ACC112 (cell line): ENCODE data around the gene NPFF.
A peak's percentile ranks its signal among the peaks of the same experiment; 100 is the strongest.

Experiments used
- H2AFZ ChIP-seq: fragments of 200-600 bp; sonication (generic); one replicate; pipeline ENCODE4 v1.6.0; 2017; ENCODE audit warnings: antibody characterized with exemption, low read length; ENCODE audit not compliant: unreplicated experiment
- H3K27ac ChIP-seq: fragments of 200-600 bp; sonication (generic); 2 replicates; pipeline ENCODE4 v1.5.1; 2014; ENCODE audit warnings: low read depth, mild to moderate bottlenecking, antibody characterized with exemption, low read length, moderate library complexity
- H3K27me3 ChIP-seq: fragments of 200-600 bp; sonication (generic); 2 replicates; pipeline ENCODE4 v1.6.1; 2014; ENCODE audit warnings: mild to moderate bottlenecking, antibody characterized with exemption, low read length, moderate library complexity, mixed read lengths; ENCODE audit not compliant: insufficient read depth
- H3K36me3 ChIP-seq: fragments of 200-600 bp; sonication (generic); 2 replicates; pipeline ENCODE4 v1.6.1; 2016; ENCODE audit warnings: mild to moderate bottlenecking, antibody characterized with exemption, low read length, moderate library complexity, mixed read lengths; ENCODE audit not compliant: insufficient read depth
- H3K4me1 ChIP-seq: fragments of 200-600 bp; sonication (generic); one replicate; pipeline ENCODE4 v1.6.1; 2016; ENCODE audit warnings: low read length, mixed read lengths; ENCODE audit not compliant: insufficient read depth, unreplicated experiment, control insufficient read depth
- H3K4me3 ChIP-seq: fragments of 200-600 bp; sonication (generic); 2 replicates; pipeline ENCODE4 v1.5.1; 2014; ENCODE audit warnings: mild to moderate bottlenecking, low read depth, low read length
- H3K79me2 ChIP-seq: fragments of 200-600 bp; sonication (generic); one replicate; pipeline ENCODE4 v1.6.0; 2016; ENCODE audit warnings: low read length; ENCODE audit not compliant: control insufficient read depth, unreplicated experiment, insufficient read depth

The NPFF gene

DNA sequence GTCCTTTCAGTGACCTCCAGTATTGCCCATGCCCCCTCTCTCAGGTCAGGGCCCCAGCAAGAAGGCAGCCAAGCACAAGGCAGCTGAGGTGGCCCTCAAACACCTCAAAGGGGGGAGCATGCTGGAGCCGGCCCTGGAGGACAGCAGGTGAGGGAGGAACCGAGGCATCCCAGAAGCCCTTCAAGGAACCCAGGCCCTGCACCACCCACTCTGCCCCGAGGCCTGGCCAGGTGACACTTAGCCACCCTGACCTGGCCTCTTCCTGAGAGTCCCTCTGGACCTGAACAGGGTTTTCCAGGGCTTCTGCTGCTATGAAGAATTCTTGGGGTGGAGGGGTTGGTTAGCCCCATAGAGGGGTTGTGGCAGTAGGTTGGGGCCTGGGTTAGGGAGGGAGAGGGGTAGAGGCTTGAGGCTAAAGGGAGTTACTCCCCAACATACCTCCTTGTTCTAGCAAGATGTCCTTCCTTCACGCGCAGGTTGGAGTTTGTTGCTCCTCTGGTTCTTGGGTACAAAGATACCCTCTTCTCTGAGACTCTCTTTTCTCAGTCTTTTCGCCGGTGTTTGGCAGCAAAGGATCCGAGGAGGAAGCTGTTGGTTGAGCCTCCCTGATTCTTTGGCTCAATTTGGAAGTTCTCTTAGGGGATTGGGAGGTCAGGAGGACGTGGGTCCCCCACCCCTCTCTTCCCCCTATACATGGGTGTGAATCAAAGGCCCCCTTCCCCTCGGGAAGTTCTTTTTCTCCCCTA lies 4.1 kb downstream of the NPFF start:
- H3K4me3 ChIP-seq: peak overlapping the region; percentile 80
- H3K79me2 ChIP-seq: peaks cover 23% of the 10 kb centered on the region
- no peaks in the 10 kb centered on the region for H3K27me3 ChIP-seq
- peak overlapping the region; percentile 67 for H3K27ac ChIP-seq
- H2AFZ ChIP-seq: no peak overlapping the region
- H3K36me3 ChIP-seq: peaks cover 5% of the 10 kb centered on the region; the same call in 1 of the 2 replicates
- peaks cover 45% of the 10 kb centered on the region for H3K4me1 ChIP-seq

DNA sequence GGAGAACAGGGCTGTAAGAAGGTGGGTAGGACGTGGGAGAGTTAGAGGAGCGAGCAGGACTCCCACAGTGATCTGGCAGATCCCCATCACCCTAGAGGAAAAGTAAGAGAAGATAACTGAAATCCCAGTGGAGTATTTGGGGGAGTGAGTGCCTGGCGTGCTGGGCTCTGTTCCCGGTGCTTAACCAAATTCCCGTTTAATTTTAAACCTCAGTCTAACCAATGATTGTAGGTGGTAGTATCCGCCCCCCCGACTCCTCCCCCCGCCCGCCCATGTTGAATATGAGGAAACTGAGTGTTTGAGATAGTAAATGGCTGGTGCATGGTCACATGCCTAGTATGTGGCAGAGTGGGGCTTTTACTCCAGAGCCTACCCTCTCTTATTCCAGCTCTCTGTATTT lies 5.0 kb downstream of the NPFF start:
- H3K4me3 ChIP-seq: peak overlapping the region; percentile 80
- peaks cover 52% of the 10 kb centered on the region for H3K4me1 ChIP-seq
- H3K36me3 ChIP-seq: peaks cover 5% of the 10 kb centered on the region; the same call in 1 of the 2 replicates
- H2AFZ ChIP-seq: no peak overlapping the region
- peaks cover 31% of the 10 kb centered on the region for H3K79me2 ChIP-seq
- H3K27me3 ChIP-seq: no peaks in the 10 kb centered on the region
- H3K27ac ChIP-seq: peak overlapping the region; percentile 67

DNA sequence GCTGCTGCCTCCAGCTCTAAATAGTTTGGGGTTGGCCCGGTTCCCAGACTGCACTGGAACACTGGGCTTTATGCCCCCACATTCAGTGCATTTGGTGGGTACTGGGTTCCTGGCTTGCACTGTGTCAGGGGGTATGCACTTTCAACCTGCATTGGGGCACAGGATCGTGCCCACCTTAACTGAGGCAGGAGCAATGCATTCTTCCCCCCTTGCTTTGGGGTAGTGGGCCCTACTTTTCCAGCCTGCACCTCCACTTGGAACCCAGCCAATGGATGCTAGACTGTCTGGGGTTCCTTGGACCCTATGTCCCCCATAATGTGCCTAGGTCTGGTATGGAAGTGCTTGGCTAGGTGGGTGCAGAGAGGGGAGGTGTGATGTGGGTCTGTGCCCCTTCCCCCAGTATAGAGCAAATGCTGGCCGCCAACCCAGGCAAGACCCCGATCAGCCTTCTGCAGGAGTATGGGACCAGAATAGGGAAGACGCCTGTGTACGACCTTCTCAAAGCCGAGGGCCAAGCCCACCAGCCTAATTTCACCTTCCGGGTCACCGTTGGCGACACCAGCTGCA lies 5.6 kb downstream of the NPFF start:
- peak overlapping the region; percentile 55 for H2AFZ ChIP-seq
- peaks cover 37% of the 10 kb centered on the region for H3K79me2 ChIP-seq
- peak overlapping the region; percentile 80 for H3K4me3 ChIP-seq
- peak overlapping the region; percentile 83 for H3K27ac ChIP-seq
- peaks cover 5% of the 10 kb centered on the region; the same call in 1 of the 2 replicates for H3K36me3 ChIP-seq
- H3K4me1 ChIP-seq: peaks cover 58% of the 10 kb centered on the region
- no peaks in the 10 kb centered on the region for H3K27me3 ChIP-seq

DNA sequence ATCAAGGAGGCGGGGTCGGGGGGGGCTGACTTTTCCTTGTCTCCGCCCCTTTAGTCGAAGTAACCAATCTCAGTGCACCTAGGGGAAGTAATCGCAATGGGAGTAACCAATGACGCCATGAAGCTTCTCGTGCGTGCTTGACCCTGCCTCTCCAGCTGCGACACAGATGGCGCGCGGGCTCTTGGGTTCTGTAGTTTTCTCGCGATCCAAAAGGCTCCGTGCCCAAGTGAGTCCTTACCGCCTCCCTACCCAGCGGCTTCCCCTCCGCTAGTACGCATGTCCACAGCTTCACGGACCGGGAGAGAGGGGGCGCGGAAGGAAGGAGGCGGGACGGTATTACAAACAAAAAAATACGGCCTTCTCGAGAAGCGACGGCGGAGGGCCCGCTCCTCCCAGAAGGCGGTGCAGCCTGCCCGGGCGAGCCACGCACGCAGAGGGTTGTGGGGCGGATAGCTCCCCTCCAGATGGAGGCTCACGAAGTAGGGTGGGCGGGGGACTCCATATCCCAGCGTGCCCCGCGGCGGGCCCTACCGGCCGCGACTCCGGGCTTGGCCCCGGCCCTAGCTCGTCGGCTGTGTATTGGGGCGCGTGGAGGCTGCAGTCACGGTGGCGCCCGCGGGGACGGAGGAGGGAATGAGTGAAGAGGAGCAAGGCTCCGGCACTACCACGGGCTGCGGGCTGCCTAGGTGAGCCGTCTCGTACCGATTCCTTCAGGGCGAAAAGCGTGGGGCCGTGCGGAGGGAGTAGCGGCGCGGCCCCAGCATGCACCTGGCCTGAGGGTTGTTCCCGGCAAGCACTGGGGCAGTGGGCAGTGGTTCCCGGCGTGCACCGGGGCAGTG lies 6.3 kb downstream of the NPFF start, which contains the start of gene TARBP2:
Gene TARBP2 (plus strand): TSS at position 508 of the 839 bp plus-strand sequence. CDS start 126 bp downstream, at position 634.
- Histone ChIP-seq H3K27me3 (no peaks in the 10 kb centered on the region), H3K36me3 (peaks cover 5% of the 10 kb centered on the region; the same call in 1 of the 2 replicates), H2AFZ (peak within 1 kb of the TSS; percentile 55), H3K79me2 (peaks cover 39% of the 10 kb centered on the region), H3K4me3 (peak within 1 kb of the TSS; percentile 80), H3K27ac (peak within 1 kb of the TSS; percentile 93), H3K4me1 (peaks cover 59% of the 10 kb centered on the region)

DNA sequence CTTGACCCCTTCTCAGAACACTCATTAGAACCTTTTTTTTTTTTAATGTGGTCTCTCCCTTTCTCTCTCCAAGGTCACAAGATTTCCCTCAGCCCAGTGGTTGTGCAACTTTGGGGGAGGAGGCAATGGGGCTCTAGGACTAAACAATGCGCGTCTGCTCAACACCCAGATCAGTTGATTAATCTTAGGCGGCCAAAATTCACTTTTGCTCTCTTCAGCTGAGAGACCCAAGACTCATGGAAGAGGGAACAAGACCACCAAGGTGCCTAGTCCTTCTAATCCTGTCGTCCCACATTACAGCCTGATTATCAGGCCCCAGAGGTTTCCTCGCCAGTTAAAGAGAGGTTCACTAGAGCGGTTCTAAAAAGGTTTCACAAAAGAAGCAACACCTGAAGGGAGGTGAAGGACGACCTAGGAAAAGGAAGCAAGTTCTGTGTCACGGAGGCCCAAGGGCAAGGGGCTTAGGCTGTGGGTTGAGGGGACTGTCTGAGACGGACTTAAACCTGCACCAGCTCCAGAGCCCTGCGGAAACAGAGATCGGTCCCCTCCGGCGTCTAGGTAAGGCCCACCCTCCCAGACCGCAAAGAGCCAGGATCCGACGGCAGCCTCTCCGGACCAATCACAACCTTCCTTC lies 7.0 kb downstream of the NPFF start:
- H3K27ac ChIP-seq: peak overlapping the region; percentile 93
- no peaks in the 10 kb centered on the region for H3K27me3 ChIP-seq
- peaks cover 45% of the 10 kb centered on the region for H3K79me2 ChIP-seq
- peaks cover 5% of the 10 kb centered on the region; the same call in 1 of the 2 replicates for H3K36me3 ChIP-seq
- peak overlapping the region; percentile 80 for H3K4me3 ChIP-seq
- H2AFZ ChIP-seq: peak overlapping the region; percentile 24
- H3K4me1 ChIP-seq: peaks cover 56% of the 10 kb centered on the region

DNA sequence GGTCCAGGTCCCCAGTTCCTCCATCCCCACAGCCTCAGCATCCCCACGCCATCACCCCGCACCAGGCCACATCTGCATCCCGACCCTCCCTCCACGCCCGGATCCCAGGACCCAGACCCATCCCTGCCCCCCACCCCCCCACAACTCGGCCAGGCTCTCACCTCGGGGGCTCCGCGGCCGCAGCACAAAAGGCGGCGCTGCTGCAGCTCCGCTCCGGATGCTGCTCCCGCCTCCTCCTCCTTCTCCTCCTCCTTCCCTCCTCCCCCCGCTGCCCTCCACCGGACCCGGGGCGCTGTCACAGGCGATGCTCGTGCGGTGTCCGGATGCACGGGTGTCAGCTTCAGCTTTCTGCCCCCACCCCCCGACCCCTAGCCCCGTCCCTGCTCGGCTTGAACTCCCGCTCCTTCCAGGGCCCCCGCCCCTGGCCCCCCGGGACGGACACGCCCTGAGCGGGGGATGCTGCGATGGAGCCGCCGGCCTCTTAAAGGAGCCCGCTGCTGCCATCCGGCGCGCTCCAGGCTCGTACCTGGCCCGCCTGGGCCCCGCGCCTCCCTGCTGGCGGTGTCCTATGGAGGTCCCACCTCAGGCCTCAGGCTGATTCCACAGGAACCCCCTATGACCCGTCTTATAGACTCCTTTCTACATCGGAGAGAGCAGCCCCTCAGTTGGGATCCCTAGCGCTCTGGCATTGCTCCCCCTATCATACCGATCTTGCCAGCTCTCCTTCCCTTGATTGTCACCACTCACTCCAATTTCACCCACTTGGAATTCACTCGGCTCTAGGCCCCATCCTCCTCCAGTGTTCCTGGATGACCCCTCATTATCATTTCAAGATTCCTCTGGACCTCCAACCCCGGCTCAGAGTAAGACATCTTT lies 7.8 kb downstream of the NPFF start, which contains the start of gene MAP3K12:
Gene MAP3K12 (minus strand): TSS at position 193 of the 876 bp plus-strand sequence. CDS start 12,067 bp downstream, outside the sequence.
- H3K36me3 ChIP-seq: peaks cover 5% of the 10 kb centered on the region; the same call in 1 of the 2 replicates
- H3K4me1 ChIP-seq: peaks cover 49% of the 10 kb centered on the region
- H3K27ac ChIP-seq: peak within 1 kb of the TSS; percentile 93
- peak within 1 kb of the TSS; percentile 80 for H3K4me3 ChIP-seq
- peaks cover 48% of the 10 kb centered on the region for H3K79me2 ChIP-seq
- peak within 1 kb of the TSS; percentile 24 for H2AFZ ChIP-seq
- no peaks in the 10 kb centered on the region for H3K27me3 ChIP-seq

DNA sequence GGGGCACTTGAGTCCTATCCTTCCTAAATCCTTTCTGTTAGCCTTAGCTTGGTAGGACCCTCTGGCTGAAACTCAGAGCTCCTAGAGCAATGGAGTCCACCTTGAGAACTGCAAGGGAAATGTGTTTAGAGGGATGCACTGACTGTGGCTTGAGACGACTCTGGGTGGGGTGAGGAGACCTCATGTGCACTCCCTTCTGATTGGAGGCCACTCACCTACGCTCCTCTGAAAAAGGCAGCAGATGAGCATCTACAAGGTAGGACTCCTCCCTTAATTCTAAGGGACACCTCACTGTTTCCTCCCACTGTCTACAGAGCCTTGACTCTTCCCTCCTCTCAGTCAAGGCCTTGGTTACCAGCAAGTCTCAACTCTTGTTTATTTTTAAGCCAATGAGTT lies 9.1 kb downstream of the NPFF start:
- no peaks in the 10 kb centered on the region for H3K27me3 ChIP-seq
- H3K4me3 ChIP-seq: peak overlapping the region; percentile 80
- H2AFZ ChIP-seq: no peak overlapping the region
- H3K27ac ChIP-seq: no peak overlapping the region
- peaks cover 56% of the 10 kb centered on the region for H3K4me1 ChIP-seq
- H3K79me2 ChIP-seq: peaks cover 52% of the 10 kb centered on the region
- H3K36me3 ChIP-seq: no peaks in the 10 kb centered on the region

DNA sequence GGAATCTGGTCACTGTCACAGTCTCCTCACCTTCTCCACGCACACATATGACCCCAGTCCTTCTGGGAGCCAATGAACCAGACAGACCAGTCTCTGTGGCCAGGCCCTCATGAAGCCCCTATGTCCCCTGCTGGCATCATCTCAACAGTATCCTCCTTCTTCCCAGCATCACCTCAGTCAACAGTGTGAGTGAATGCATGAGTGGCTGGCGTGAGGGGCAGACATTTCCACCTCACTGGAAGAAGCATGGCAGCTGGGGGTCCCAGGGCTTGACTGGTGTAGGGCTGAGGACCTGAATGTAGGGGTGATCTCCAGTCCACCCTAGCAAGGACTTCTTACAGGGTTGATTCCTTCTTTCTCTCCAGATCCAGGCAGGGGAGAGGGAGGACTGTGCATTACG lies 9.8 kb downstream of the NPFF start:
- Histone ChIP-seq H3K79me2 (peaks cover 47% of the 10 kb centered on the region), H3K4me1 (peaks cover 49% of the 10 kb centered on the region), H3K36me3 (no peaks in the 10 kb centered on the region), H3K27me3 (no peaks in the 10 kb centered on the region), H2AFZ (no peak overlapping the region), H3K4me3 (peak overlapping the region; percentile 80; the same call in 1 of the 2 replicates), H3K27ac (no peak overlapping the region)

DNA sequence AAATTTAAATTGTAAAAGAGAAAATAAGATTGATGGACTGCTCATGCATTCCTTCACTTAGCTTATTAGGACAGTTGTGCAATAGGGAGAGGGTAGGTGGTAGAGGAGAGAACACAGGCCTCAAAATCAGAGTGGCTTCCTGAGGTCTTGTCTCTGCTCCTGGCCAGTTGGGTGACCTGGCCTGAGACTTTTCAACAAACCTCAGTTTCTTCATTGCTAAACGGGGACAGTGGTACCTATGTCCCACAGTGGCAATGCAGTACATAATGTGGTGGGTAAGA lies 10.6 kb downstream of the NPFF start:
- Histone ChIP-seq H3K79me2 (peaks cover 46% of the 10 kb centered on the region), H2AFZ (no peak overlapping the region), H3K27me3 (no peaks in the 10 kb centered on the region), H3K4me1 (peaks cover 43% of the 10 kb centered on the region), H3K36me3 (no peaks in the 10 kb centered on the region), H3K4me3 (peak overlapping the region; percentile 80), H3K27ac (peak overlapping the region; percentile 55)
